OCI-LY7 (cell line): ENCODE results near the gene TMEM100.

ENCODE experiments used
- EZH2phosphoT487 ChIP-seq: fragments of 200-600 bp; sonication (generic); IDR thresholded peaks from 2 replicates; pipeline ENCODE4 v1.6.1; 2018; ENCODE audit warnings: low read depth, borderline replicate concordance, mild to moderate bottlenecking, mixed run types, antibody characterized with exemption, low read length, moderate library complexity, mixed read lengths
- TF ChIP-seq, protein P1 (sequence below): fragments of 200-600 bp; sonication (generic); conservative IDR thresholded peaks from 2 replicates; pipeline ENCODE4 v1.5.1; 2014; ENCODE audit warnings: mild to moderate bottlenecking, antibody characterized with exemption, low read length, moderate library complexity, mixed read lengths

DNA sequence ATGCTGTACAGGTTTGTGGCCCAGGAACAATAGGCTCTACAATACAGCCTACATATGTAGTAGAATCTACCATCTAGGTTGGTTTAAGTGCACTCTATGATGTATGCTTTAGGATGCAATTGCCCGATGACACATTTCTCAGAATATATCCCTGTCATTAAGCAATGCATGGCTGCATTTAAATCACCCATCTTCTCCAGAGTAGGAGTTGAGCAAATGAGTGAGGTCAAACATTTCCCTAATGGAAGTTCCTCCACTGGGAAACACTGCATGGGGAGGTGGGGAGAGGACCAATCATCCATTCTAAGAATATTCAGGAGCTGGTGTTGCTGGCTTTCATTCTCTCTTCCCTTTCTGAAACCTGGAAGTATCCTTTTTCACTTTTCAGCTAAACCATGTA, 26.2 kb upstream of the TMEM100 start:
- TF ChIP-seq, protein P1, sequence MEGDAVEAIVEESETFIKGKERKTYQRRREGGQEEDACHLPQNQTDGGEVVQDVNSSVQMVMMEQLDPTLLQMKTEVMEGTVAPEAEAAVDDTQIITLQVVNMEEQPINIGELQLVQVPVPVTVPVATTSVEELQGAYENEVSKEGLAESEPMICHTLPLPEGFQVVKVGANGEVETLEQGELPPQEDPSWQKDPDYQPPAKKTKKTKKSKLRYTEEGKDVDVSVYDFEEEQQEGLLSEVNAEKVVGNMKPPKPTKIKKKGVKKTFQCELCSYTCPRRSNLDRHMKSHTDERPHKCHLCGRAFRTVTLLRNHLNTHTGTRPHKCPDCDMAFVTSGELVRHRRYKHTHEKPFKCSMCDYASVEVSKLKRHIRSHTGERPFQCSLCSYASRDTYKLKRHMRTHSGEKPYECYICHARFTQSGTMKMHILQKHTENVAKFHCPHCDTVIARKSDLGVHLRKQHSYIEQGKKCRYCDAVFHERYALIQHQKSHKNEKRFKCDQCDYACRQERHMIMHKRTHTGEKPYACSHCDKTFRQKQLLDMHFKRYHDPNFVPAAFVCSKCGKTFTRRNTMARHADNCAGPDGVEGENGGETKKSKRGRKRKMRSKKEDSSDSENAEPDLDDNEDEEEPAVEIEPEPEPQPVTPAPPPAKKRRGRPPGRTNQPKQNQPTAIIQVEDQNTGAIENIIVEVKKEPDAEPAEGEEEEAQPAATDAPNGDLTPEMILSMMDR = no peak
- TF ChIP-seq EZH2phosphoT487 = no peak
